Right lobe of liver (tissue), 4 donors: ENCODE results near the gene PALMD.

ENCODE experiments used
- POLR2A ChIP-seq: fragments of 450-650 bp; IDR thresholded peaks from one replicate; pipeline ENCODE4 v1.6.1; 2017; ENCODE audit warnings: antibody characterized with exemption, mild to moderate bottlenecking
- TF ChIP-seq, protein P1 (sequence below), 4 donors: fragments of 200-600 bp in 3 of 4; fragments of 450-650 bp in 1 of 4; IDR thresholded peaks; one replicate each; pipeline versions ENCODE4 v1.5.1 to v1.8.0; 2016 to 2022; ENCODE audit warnings: antibody characterized with exemption in 4 of 4, mild to moderate bottlenecking in 2 of 4
- donor health status: DM: no; HTN: no; CAD: no.
- donor health status: DM: no; HTN: no; CAD: no.
- donor health status: DM: no; HTN: yes; CAD: no.

DNA sequence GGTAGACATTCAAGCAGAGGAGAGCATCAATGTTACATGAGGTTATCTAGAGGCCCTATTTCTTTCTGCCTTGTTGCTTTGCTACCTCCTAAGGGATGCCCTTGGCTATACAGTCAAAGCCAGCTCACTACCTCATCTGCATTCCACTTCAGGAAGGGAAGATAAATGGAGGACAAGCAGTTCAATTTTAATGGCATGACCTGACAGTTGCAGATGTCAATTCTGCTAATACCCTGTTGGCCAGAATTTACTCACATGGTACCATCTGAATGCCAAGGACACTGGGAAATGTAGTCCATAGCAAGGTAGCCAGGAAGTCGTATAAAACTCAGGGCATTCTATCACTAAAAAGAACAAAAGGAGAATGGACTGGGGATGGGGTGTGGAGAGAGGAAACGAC, 31.5 kb downstream of the PALMD start:
- TF ChIP-seq, protein P1, sequence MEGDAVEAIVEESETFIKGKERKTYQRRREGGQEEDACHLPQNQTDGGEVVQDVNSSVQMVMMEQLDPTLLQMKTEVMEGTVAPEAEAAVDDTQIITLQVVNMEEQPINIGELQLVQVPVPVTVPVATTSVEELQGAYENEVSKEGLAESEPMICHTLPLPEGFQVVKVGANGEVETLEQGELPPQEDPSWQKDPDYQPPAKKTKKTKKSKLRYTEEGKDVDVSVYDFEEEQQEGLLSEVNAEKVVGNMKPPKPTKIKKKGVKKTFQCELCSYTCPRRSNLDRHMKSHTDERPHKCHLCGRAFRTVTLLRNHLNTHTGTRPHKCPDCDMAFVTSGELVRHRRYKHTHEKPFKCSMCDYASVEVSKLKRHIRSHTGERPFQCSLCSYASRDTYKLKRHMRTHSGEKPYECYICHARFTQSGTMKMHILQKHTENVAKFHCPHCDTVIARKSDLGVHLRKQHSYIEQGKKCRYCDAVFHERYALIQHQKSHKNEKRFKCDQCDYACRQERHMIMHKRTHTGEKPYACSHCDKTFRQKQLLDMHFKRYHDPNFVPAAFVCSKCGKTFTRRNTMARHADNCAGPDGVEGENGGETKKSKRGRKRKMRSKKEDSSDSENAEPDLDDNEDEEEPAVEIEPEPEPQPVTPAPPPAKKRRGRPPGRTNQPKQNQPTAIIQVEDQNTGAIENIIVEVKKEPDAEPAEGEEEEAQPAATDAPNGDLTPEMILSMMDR (IDR thresholded peaks at IDR 0.05): no peak
- no peak for TF ChIP-seq POLR2A
